HG03280 (cell line): Measurements from ENCODE around the gene COL27A1.
"Not testable (repeated sequence)": the region's sequence is repeated elsewhere in the genome, so short reads cannot be mapped to it uniquely, and the experiment has no call there.

Experiments used
- ATAC-seq: cut with Tn5 transposase; IDR thresholded peaks from one replicate; pipeline ENCODE4 v1.9.1; 2021; ENCODE audit warnings: mild to moderate bottlenecking, moderate library complexity; ENCODE audit not compliant: unreplicated experiment

Gene COL27A1

DNA sequence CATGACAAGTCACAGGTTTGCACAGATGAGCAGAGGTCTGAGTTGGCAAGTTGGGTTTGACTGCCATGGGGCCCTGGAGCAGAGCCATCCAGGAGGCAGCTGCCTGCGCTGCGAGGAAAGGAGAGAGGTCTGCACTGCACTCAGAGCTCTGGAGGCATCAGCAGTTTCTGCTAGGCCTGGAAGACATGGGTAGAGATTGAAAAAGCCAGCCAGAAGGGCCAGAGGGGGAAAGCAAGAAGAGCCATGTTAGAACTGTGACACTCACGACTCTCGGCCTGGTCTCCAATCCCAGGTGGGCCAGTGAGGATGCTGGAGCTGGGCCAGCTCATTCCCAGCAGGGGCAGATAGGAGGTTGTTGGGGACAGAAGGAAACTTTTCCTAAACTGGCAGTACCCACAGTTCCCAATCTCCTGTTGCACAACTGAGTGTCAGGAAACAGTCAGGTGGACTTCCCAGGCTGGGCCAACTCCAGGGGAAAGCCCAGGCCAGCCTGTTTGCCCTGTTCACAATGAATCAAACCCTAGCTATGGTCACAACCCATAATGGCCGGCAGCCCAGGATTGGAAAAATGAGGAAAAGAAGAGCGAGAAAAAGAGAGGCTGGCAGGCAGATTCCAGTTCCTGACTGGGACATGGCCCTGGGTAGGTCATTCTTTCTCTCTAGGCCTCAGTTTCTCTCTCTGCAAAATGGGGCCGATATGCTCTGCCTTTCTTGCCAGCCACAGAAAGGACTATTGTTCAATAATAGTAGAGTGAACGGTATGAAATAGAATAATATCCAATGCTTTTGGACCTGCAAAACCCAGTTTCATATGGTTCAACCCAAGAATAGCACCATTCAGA lies 159.8 kb downstream of the COL27A1 start:
- ATAC-seq: no peak

DNA sequence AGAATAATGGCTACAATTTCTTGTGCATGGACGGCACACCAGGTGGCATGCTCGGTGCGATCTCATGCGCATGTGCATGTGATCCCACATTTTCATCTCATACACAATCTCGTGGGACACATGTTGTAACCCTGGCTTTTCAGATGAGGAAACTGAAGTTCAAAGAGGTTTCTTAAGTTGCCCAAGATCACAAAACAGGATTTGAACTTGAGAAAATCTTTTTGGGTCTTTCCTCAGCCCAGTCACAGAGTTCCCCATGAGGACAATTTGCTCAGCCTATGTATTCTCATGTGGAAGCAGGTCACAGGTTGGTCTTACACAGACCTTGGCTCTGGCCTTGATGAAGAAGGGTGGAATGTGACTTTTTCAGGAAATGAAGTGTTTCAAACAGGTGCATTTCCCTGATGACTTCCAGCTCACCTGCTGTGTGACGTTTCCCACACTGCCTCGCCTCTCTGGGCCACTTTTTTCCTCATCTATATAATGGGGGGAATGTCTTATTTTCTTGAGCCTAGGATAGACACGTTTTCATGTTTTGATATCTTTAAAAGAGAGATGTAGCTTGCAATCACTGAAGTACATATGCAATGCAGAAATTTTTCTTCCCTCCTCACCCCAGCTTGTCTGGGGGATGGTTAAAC lies 160.5 kb downstream of the COL27A1 start:
- no peak for ATAC-seq

DNA sequence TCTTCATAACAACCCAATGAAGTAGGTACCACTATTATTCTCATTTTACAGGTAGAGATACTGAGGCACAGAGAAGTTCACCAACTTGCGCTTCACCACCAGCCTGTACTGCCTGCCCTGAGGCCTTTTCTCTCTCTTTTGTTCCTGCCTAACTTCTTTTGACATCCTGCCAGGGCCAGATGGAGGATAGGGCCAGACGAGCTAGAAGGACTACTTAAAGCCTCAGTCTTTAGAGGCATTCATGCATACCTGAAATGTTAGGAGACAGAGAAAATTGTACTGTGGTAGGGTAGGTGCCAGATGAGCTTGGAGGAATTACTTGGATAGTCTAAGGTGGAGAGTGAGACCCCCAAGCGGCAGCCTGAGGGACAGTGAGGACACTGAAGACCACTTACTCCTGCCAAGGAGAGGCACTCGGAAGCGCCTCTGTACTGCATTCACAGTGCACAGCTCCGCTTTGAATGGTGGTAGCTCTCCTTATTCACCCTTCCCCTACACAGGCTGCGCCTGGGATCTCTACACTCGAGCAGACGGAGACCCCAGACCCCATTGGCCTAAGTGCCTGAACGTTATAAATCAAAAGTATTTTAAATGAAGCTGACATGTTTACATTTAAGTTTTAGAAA lies 161.4 kb downstream of the COL27A1 start:
- no peak for ATAC-seq

DNA sequence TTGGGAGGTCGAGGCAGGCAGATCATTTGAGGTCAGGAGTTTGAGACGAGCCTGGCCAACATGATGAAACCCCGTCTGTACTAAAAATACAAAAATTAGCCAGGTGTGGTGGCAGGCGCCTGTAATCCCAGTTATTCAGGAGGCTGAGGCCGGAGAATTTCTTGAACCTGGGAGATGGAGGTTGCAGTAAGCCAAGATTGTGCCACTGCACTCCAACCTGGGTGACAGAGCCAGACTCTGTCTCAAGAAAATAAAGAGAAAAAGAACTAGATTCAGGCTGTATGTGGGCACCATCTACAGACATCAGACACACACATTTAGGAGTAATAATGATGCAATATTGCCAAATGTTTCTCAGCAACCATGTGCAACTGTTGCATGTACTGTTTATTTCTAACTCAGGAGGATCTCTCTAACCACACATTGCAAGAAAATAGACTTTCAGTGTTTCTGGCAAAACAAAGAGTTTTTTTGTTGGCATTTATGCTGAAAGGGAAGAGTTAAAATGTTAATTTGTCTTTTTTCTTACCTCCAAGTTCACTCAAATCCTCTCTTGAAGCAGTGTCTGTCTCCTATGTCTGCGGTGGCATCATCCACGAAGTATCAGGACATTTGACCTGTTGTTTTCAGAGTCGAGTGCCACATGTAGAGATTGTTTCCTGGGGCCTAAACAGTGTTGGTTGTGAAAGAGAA lies 162.5 kb downstream of the COL27A1 start:
- ATAC-seq: no peak

DNA sequence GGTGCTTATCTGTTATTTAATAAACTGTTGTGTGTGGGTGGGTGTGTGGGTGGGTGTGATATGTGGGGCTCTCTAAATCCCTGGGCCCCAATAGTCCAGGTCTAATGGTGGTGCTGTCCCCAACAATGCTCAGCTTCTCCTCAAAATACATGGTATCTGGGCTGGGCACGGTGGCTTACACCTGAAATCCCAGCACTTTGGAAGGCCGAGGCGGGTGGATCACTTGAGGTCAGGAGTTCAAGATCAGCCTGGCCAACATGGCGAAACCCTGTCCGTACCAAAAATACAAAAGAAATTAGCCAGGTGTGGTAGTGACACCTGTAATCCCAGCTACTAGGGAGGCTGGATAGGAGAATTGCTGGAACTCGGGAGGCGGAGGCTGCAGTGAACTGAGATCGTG lies 163.1 kb downstream of the COL27A1 start:
- ATAC-seq: no peak

DNA sequence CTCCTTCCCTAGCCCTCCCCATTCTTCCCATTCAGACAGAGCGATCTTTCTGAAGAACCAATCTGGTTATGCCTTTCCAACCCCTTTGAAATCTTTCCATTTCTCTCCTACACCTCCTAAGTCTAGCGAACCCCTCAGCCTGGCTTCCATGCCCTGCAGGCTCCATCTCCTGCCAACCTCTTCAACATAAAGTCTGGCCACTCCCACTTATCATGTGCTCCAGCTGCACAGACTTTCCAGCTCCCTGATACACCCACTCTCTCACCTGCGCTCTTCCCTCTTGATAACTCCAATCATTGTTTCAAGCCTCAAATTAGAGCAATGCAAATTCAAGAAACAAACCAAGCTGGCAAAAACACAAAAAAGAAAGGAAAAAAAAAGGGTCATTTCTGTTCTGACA lies 163.8 kb downstream of the COL27A1 start:
- no peak for ATAC-seq

DNA sequence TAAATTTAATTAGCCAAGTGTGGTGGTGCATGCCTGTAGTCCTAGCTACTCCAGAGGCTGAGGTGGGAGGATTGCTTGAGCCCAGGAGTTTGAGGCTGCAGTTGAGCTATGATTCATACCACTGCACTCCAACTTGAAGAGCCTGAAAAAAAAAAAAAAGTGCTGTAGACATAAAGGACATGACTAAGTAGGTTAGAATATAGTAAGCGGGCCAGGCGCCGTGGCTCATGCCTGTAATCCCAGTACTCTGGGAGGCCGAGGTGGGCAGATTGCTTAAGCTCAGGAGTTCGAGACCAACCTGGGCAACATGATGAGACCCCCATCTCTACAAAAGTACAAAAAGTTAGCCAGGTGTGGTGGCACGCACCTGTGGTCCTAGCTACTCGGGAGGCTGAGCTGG lies 165.4 kb downstream of the COL27A1 start:
- not testable (repeated sequence) for ATAC-seq

DNA sequence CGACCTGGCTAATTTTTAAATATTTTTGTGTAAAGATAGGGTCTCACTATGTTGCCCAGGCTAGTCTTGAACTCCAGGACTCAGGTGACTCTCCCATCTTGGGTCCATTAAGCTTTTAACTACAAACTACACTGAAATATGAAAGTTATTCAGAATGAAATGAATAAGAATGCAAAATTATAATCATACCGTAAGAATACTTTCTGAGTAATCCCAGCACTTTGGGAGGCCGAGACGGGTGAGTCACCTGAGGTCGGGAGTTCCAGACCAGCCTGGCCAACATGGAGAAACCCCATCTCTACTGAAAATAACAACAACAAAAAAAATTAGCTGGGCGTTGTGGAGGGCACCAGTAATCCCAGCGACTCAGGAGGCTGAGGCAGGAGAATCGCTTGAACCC lies 166.4 kb downstream of the COL27A1 start:
- ATAC-seq: no peak

DNA sequence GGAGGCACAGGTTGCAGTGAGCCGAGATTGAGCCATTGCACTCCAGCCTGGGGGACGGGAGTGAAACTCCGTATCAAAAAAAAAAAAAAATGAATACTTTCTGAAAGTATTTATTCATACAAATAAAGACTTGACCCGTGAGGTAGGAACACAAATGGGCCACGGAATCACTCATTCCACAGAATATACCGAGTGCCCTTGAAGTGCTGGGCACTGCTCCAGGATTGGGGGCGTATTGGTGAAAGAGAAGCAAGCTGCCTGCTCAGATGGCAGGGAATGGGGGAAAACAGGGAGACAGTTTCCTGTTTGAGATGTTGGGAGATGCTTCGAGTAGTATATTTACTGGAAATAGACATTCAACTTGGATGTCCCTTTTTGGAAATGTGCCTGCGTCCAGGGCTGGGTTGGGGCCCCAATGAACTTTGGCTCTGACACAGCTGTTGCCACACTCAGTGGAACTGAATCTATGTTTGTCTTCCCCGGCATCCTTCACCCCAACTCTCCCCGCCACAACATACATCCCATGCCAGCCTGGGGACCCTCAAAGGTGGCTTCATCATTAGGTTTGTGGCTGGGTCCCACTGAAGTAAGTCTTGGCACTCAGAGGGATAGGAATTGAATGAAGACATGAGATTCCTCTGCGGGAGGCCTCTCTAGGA lies 167.0 kb downstream of the COL27A1 start:
- ATAC-seq: not testable (repeated sequence)

DNA sequence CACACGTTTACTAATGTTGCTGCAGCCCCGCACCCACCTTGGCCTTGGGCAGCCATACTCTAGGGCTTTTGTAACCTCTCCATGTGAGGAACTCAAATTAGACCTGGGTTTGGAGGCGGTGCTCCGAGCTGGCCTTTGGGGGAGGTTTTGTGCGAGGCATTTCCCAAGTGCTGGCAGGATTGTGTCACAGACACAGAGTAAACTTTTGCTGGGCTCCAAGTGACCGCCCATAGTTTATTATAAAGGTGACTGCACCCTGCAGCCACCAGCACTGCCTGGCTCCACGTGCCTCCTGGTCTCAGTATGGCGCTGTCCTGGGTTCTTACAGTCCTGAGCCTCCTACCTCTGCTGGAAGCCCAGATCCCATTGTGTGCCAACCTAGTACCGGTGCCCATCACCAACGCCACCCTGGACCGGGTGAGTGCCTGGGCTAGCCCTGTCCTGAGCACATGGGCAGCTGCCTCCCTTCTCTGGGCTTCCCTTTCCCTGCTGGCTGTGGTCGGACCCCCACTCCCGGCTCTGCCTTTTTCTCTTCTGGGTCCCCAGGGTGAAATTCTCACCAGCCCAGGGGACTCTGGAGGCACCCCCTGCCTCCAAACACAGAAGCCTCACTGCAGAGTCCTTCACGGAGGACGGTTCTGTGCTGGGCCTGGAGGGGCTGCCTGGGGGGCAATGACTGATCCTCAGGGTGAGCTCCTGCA lies 167.6 kb downstream of the COL27A1 start, which contains the start of gene ORM1:
TSS of gene ORM1 (plus strand) at position 268 of the 701 bp plus-strand sequence. CDS start at position 304, 36 bp downstream.
- ATAC-seq: not testable (repeated sequence)

DNA sequence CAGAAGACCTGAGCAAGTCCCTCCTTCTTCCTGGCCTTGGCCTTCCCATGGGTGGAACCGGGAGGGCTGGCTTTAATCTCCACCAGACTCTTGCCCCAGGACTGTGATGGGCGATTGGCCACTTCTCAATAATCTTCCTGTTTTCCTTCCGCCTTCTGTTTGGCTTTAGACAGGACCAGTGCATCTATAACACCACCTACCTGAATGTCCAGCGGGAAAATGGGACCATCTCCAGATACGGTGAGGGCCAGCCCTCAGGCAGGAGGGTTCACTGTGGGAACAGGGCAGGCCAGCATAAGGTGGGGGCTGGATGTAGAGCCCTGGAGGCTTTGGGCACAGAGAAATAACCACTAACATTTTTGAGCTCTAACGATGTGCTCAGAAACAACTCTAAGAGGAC lies 168.5 kb downstream of the COL27A1 start:
- not testable (repeated sequence) for ATAC-seq

DNA sequence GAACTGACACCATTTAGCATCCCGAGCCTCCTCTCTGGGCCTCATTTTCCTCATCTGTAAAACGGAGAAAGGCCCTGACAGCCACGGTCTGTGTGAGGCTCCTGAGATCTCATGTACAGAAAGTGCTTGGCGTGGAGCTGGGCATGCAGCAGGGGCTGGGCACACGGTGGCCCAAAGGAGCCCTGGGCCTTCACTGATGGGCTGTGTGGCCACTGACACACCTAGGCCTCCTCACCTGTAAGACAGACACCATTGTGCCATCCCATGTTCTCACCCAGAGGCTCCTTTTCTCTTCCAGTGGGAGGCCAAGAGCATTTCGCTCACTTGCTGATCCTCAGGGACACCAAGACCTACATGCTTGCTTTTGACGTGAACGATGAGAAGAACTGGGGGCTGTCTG lies 169.2 kb downstream of the COL27A1 start:
- no peak for ATAC-seq

DNA sequence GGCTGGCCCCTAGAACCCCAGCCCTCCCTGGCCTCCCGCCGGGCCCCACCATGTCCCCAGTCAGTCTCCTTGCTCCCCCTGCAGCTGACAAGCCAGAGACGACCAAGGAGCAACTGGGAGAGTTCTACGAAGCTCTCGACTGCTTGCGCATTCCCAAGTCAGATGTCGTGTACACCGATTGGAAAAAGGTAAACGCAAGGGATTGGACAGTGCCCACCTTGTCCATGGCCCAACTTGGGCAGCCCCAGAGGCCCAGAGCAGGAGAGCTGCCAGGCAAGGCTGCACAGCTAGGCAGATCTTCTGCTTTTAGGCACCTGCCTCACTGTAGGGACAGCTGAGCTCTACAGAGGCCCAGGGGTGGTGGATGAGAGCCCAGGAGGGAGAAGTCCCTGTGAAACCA lies 169.6 kb downstream of the COL27A1 start:
- not testable (repeated sequence) for ATAC-seq

DNA sequence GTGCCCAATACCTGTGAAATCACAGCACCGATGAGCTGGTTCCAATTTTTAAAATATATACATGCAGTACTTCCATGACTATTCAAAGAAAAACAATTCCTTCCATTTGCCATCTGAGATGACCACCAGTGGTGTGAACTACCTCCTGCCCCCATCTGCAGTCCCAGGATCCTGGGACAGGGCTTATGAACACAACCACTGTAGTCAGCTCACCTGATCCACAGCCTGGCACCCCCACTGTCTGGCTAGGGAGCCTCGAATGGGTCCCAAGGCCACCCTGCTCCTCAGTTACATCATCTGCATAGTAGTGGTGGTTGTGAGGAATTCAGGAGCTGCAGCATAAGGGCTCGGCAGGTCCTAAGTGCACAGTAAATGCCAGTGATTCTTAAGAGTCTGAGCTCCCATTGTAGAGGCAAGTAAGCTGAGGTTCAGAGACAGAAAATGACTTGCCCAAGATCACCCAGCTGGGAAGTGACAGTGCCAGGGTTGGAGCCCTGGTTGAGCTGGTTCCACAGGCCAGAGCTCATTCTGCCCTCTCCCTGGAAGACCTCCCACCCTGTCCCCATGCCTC lies 170.4 kb downstream of the COL27A1 start:
- not testable (repeated sequence) for ATAC-seq

DNA sequence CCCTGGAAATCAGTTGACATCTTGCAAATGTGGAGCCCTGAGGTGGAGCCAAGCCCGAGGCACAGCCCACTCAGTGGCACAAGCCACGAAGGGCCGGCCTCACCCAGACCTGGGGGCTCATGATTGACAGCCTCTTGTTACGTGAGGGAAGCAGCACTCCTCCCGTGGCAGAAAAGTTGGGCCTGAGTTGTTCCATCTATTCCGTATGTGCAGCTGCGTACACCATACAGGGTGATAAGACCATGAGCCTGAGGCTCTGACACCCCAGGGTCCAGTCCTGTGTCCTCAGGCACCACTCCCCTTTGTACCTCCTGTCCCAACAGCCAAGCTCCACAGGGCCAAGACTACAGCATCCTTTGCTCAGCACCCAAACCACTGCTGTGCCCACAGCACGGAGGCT lies 172.4 kb downstream of the COL27A1 start:
- no peak for ATAC-seq

DNA sequence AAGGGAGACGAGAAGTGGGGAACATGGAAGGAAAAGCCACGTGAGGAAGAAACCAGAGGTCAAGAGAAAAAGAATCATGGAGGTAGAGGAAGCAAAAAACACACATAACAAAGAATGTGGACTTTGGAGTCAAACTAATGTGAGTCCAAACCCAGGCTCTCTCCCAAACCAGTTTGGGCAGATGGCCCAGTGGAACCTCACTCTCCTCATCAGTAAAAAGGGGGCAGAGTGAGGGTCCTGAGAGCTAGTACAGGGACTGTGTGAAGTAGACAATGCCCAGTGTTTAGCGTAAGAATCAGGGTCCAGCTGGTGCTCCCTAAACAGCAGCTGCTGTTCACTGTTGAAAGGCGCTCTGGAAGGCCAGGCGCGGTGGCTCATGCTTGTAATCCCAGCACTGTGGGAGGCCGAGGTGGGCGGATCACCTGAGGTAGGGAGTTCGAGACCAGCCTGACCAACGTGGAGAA lies 173.1 kb downstream of the COL27A1 start:
- not testable (repeated sequence) for ATAC-seq

DNA sequence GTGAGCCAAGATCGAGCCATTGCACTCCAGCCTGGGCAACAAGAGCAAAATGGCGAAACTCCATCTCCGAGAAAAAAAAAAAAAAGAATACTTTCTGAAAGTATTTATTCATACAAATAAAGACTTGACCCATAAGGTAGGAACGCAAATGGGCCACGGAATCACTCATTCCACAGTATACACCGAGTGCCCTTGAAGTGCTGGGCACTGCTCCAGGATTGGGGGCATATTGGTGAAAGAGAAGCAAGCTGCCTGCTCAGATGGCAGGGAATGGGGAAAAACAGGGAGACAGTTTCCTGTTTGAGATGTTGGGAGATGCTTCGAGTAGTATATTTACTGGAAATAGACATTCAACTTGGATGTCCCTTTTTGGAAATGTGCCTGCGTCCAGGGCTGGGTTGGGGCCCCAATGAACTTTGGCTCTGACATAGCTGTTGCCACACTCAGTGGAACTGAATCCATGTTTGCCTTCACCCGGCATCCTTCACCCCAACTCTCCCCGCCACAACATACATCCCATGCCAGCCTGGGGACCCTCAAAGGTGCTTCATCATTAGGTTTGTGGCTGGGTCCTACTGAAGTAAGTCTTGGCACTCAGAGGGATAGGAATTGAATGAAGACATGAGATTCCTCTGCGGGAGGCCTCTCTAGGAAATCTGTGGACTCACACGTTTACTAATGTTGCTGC lies 173.7 kb downstream of the COL27A1 start:
- ATAC-seq: not testable (repeated sequence)

DNA sequence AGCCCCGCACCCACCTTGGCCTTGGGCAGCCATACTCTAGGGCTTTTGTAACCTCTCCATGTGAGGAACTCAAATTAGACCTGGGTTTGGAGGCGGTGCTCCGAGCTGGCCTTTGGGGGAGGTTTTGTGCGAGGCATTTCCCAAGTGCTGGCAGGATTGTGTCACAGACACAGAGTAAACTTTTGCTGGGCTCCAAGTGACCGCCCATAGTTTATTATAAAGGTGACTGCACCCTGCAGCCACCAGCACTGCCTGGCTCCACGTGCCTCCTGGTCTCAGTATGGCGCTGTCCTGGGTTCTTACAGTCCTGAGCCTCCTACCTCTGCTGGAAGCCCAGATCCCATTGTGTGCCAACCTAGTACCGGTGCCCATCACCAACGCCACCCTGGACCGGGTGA lies 174.3 kb downstream of the COL27A1 start, which contains the start of gene ORM2:
TSS of gene ORM2 (plus strand) at position 245 of the 398 bp plus-strand sequence. CDS start at position 281, 36 bp downstream.
- ATAC-seq: not testable (repeated sequence)

DNA sequence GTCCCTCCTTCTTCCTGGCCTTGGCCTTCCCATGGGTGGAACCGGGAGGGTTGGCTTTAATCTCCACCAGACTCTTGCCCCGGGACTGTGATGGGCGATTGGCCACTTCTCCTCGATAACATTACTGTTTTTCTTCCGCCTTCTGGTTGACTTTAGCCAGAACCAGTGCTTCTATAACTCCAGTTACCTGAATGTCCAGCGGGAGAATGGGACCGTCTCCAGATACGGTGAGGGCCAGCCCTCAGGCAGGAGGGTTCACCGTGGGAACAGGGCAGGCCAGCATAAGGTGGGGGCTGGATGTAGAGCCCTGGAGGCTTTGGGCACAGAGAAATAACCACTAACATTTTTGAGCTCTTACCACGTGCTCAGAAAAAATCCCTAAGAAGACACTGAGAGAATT lies 175.3 kb downstream of the COL27A1 start:
- ATAC-seq: no peak
